Naive thymus-derived CD8-positive, alpha-beta T cell (primary cell): ENCODE measurements around the gene FOXO3. TPM values are rescaled to one million over a fixed set of nuclear protein-coding genes. Genes with fewer than 3 reads are reported as not detected.

Experiments used
- ATAC-seq, 2 donors: fragments of 150-1000 bp; cut with Tn5 transposase in 1 of 2; sonication (Bioruptor Pico), chemical (Tn5 transposase) in 1 of 2; 1 replicate in 1 of 2; 2 replicates in 1 of 2; pipeline ENCODE4 v1.10.0; 2021; ENCODE audit warnings: mild to moderate bottlenecking in 2 of 2, moderate library complexity in 2 of 2
- POLR2A ChIA-PET: fragments of 350-600 bp; sonication (Branson Sonifier 250); formaldehyde crosslinking; loops from one replicate; lab custom pipeline; 2021; ENCODE audit warnings: antibody characterized with exemption; lab: Charles Lee
- DNase-seq, 10 donors: peaks; one replicate each; pipeline versions ENCODE4 v3.0.0 to v3.0.0-alpha.2; 2020 to 2022
- H3K27ac Mint-ChIP-seq, 10 donors: one replicate each; pipeline ENCODE4 v1.8.0; 2020 to 2022; ENCODE audit warnings: mild to moderate bottlenecking in 10 of 10, mixed read lengths in 10 of 10, moderate library complexity in 4 of 10, inconsistent platforms in 1 of 10
- H3K27me3 Mint-ChIP-seq, 5 donors: one replicate each; pipeline ENCODE4 v1.8.0; 2021 to 2022; ENCODE audit warnings: mixed read lengths in 5 of 5
- H3K36me3 Mint-ChIP-seq, 3 donors: one replicate each; pipeline ENCODE4 v1.8.0; 2020 to 2022; ENCODE audit warnings: mixed read lengths in 3 of 3, mild to moderate bottlenecking in 2 of 3, inconsistent platforms in 1 of 3
- H3K4me1 Mint-ChIP-seq, 4 donors: one replicate each; pipeline ENCODE4 v1.8.0; 2021 to 2022; ENCODE audit warnings: mixed read lengths in 4 of 4
- H3K4me3 Mint-ChIP-seq, 10 donors: one replicate each; pipeline ENCODE4 v1.8.0; 2020 to 2022; ENCODE audit warnings: mild to moderate bottlenecking in 10 of 10, mixed read lengths in 10 of 10, moderate library complexity in 6 of 10, inconsistent platforms in 1 of 10
- H3K9me3 Mint-ChIP-seq, 9 donors: one replicate each; pipeline ENCODE4 v1.8.0; 2020 to 2022; ENCODE audit warnings: mixed read lengths in 9 of 9, mild to moderate bottlenecking in 3 of 9, inconsistent platforms in 1 of 9, moderate library complexity in 1 of 9
- polyA plus RNA-seq, 3 donors: library from polyadenylated mRNA; unstranded; fragments of 300-500 nt; fragmentation: Illumina TruSeq; gene quantifications; one replicate each; pipeline ENCODE4 v1.2.3, GENCODE V29; 2021
- total RNA-seq, 8 experiments: library from RNA in 2 of 8; stranded (reverse) in 2 of 8; gene quantifications; one replicate each; pipeline ENCODE4 v1.2.3 and lab custom pipeline; 2021 to 2026

FOXO3 gene
- total and polyA plus RNA-seq, 5 experiments from 2014 or later, result 14.5 to 24.4 (median 18.6) TPM

DNA sequence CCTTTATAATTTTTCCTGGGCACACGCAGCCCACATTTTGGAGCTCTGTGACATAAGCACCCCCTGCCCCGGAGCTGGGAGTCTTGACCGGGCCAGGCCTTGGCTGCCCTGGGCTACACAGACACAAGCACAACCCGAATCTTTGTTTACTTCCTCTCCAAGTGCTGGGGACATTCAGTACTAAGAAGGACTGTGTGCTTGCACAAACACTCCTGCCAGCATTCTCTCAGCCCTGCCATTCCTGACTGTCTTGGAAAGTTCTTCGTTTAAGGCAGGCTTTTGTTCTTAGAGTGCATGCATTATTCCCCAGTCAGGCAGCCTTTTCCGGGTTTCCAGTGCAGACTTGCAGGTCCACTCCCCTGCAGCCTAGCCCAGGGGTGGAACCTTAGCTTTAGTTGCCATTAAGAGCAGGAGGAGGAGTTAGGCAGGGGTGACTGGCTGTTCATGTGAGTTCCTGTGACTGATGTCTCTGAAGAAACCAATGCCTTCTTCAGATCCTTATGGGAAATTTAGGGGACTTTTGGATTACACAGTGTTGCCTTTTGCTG lies 28.6 kb downstream of the FOXO3 start:
- Mint-ChIP-seq H3K36me3 (peaks cover 0 to 5% (median 0%) of the 10 kb centered on the region in 3 donors), H3K4me1 (peaks cover 36 to 80% (median 73%) of the 10 kb centered on the region in 4 donors), H3K27me3 (no peaks in the 10 kb centered on the region), H3K9me3 (no peaks in the 10 kb centered on the region), H3K27ac (peak overlapping the region in 7 of 10 donors; percentile 7 to 68 (median 34)), H3K4me3 (peak overlapping the region in 4 of 10 donors; percentile 3 to 48 (median 30))
- DNase-seq (no peak), ATAC-seq (peak in 1 of 2 donors; percentile 19)
- POLR2A ChIA-PET, result interaction anchor here (2.1 kb wide), 1 partner anchor 31 kb away, joined by 7 read pairs; no protein-coding TSS in a partner anchor

GRCh38 chr6:108591040-108591816 lies 30.5 kb downstream of the FOXO3 start:
- no peaks in the 10 kb centered on the region for H3K27me3 Mint-ChIP-seq
- no peak overlapping the region for H3K4me3 Mint-ChIP-seq
- H3K27ac Mint-ChIP-seq, result peak overlapping the region in 3 of 10 donors; percentile 8 to 20 (median 19)
- peaks cover 0 to 5% (median 0%) of the 10 kb centered on the region in 3 donors for H3K36me3 Mint-ChIP-seq
- DNase-seq (no peak), ATAC-seq (no peak)
- POLR2A ChIA-PET, result no interaction called here
- H3K9me3 Mint-ChIP-seq, result no peaks in the 10 kb centered on the region
- H3K4me1 Mint-ChIP-seq, result peaks cover 32 to 86% (median 72%) of the 10 kb centered on the region in 4 donors

DNA sequence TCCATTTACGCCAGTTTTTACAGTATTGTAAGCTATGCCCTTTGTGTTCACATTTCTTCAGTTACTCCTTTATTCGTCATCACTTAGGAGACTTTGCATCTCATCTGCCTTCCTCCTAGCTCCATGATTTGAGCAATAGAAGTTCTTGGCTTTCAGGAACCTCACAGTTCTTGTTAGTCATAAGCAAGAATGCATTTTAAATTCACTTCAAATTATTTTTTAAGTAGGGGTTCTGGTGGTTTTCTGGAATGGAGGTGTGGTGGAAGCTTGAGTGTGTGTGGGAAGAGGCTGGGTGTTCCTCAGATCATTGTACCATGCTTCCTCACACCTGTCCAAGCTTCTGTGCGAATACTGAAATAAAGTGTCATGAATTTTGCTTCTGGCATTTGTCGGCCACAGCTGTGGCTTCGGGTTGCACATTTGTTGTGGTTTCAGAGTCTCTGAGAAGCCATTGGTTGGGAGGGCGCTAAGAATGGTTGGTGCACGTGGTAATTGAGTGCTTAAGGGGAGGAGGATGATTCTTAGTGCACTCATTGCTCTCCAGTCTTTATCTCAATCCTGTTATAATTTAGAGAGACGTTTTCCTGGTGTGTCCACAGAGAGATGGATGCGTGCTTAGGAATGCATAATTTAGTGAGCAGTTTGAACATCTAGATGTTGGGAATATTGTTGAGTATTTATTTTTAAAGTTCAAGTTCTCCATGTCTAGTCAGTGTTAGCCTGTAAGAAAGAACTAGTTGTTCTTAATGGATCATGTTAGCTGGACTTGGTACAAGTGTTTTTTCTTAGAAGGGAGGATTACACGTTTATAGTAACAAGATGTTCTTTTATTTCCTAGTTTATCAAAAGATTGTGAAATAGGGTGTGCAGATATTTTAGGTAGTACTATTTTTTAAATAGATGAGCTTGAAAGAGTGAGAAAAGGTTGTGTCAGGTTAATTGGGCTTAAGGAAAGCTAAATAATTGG lies 31.9 kb downstream of the FOXO3 start:
- Mint-ChIP-seq H3K27ac (peak overlapping the region in 8 of 10 donors; percentile 6 to 54 (median 36)), H3K9me3 (no peaks in the 10 kb centered on the region), H3K27me3 (no peaks in the 10 kb centered on the region), H3K4me1 (peaks cover 25 to 88% (median 65%) of the 10 kb centered on the region in 4 donors), H3K4me3 (peak overlapping the region in 9 of 10 donors; percentile 9 to 65 (median 52)), H3K36me3 (peaks cover 0 to 5% (median 0%) of the 10 kb centered on the region in 3 donors)
- POLR2A ChIA-PET, result interaction anchor here (0.6 to 0.7 kb wide), 3 partner anchors 12 to 187 kb away, joined by 3 to 4 read pairs (median 3); no protein-coding TSS in a partner anchor
- peak; percentile 94 to 98 for ATAC-seq
- peak in 9 of 10 donors; percentile 21 to 70 (median 54) for DNase-seq

- Mint-ChIP-seq H3K9me3 (no peaks in the 10 kb centered on the region), H3K36me3 (peaks cover 0 to 7% (median 0%) of the 10 kb centered on the region in 3 donors), H3K4me1 (peaks cover 22 to 82% (median 59%) of the 10 kb centered on the region in 4 donors), H3K27me3 (no peaks in the 10 kb centered on the region), H3K4me3 (no peak overlapping the region), H3K27ac (no peak overlapping the region)
- POLR2A ChIA-PET, result no interaction called here
- DNase-seq, result no peak
- no peak for ATAC-seq
These were observed 33.4 kb downstream of the FOXO3 start for GRCh38 chr6:108594151-108594550.

DNA sequence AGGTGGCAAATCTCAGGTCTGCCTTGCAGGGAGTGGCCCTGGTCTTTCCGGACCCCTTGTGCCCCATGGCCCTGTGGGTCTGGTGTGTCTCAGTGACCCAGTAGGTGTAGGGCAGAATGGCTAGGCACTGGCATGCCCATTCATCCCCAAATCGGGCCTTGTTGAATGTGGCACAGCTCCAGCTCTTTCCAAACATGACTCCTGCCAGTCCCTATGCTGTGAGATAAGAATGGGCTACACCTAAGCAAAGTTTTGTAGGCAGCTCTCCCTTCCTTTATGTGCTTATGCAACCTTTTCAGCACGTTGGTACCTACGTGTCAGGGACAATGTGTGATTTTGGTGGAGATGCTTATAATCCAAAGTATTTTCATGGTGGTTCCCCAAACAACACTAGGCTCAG lies 33.9 kb downstream of the FOXO3 start:
- Mint-ChIP-seq H3K4me3 (no peak overlapping the region), H3K27ac (no peak overlapping the region), H3K27me3 (no peaks in the 10 kb centered on the region), H3K36me3 (peaks cover 0 to 7% (median 0%) of the 10 kb centered on the region in 3 donors), H3K4me1 (peaks cover 22 to 80% (median 57%) of the 10 kb centered on the region in 4 donors), H3K9me3 (no peaks in the 10 kb centered on the region)
- POLR2A ChIA-PET, result no interaction called here
- no peak for DNase-seq
- ATAC-seq, result no peak

DNA sequence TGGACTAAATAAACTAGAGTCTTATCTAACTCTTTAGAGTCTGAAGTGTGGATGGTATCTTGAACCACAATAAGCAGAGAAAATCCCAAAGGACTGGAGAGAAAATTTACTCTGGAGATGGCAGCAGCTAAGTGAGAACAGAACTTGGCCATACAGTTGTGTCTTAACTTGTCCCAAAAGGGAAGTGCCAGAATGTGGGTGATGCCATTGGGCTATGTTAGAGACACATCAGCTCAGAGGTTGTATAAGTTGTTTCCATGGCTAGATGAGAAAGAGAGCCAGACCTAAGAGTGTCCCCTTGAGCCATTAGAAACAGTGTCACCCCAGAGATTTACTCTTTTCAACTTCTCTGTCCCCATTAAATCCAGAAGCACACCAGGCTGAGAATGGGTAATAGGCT lies 36.2 kb downstream of the FOXO3 start:
- H3K27me3 Mint-ChIP-seq, result no peaks in the 10 kb centered on the region
- H3K27ac Mint-ChIP-seq, result no peak overlapping the region
- H3K9me3 Mint-ChIP-seq, result no peaks in the 10 kb centered on the region
- ATAC-seq, result no peak
- peaks cover 0 to 3% (median 1%) of the 10 kb centered on the region in 3 donors for H3K36me3 Mint-ChIP-seq
- POLR2A ChIA-PET, result interaction anchor here (0.6 kb wide), 1 partner anchor 27 kb away, joined by 7 read pairs; no protein-coding TSS in a partner anchor
- DNase-seq, result no peak
- peaks cover 17 to 63% (median 45%) of the 10 kb centered on the region in 4 donors for H3K4me1 Mint-ChIP-seq
- no peak overlapping the region for H3K4me3 Mint-ChIP-seq

DNA sequence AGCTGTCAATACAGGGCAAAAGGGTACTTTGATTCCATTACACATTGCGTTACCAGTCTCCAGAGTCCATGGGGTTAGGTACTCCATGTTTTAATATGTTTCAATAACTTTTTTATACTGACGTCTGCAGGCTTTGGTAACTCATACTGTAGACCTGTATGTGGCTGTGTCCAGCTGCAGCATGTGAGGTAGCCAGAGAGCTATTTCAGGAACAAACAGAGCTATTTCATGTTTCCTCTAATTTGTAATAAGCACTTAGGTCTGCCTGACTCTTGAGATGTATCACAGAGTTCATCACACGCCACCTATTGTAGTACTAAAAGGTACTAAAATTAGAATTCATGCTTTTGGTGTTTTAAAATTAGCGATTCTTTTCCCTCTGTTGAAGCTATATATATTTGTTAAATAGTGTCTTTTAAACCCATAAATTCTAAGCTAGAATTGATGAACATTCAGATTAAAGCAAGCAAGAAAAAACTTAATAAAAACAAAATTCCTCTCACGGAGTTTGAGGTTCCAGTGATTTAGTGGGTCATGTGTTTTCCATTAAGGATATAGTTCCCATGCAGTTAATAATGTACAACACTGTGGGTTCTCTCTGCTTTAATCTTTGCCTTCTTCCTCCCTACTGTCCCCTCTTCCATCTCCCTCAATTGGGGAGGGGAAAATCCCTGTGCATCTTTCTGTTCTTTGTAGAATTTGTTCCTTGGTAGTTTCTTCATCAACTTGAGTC lies 37.0 kb downstream of the FOXO3 start:
- H3K4me3 Mint-ChIP-seq, result no peak overlapping the region
- DNase-seq (no peak), ATAC-seq (no peak)
- H3K36me3 Mint-ChIP-seq, result peaks cover 0 to 3% (median 1%) of the 10 kb centered on the region in 3 donors
- POLR2A ChIA-PET, result interaction anchor here (0.5 to 0.6 kb wide), 2 partner anchors 28 to 41 kb away, joined by 3 to 7 read pairs; no protein-coding TSS in a partner anchor
- H3K4me1 Mint-ChIP-seq, result peaks cover 15 to 61% (median 42%) of the 10 kb centered on the region in 4 donors
- H3K27me3 Mint-ChIP-seq, result no peaks in the 10 kb centered on the region
- no peaks in the 10 kb centered on the region for H3K9me3 Mint-ChIP-seq
- no peak overlapping the region for H3K27ac Mint-ChIP-seq

DNA sequence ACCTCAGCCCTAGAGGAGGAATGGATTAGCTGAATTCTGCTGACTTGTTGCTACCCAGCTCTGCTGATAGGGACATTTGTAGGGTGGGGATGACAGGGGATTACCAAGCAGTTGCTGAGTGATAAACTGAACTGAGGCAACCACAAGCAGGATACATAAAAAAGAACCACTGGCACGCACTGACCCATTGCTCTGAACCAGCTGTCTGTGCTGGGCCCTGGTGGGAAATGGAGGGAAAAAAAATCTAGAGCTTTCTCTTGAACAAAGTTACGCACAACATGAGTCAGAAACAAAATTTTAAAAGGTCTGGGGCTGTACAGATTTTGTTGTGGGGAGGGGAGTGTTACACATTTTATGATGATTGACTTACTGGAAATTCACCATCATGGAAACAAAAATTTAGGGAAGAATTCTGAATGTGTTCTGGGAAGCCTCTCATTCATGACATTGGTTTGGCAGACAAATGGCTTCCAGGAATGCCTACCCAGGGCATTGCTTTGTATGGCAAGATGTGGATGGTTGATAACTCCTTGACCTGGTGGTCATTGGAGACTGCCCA lies 37.7 kb downstream of the FOXO3 start:
- H3K4me1 Mint-ChIP-seq, result peaks cover 12 to 57% (median 38%) of the 10 kb centered on the region in 4 donors

DNA sequence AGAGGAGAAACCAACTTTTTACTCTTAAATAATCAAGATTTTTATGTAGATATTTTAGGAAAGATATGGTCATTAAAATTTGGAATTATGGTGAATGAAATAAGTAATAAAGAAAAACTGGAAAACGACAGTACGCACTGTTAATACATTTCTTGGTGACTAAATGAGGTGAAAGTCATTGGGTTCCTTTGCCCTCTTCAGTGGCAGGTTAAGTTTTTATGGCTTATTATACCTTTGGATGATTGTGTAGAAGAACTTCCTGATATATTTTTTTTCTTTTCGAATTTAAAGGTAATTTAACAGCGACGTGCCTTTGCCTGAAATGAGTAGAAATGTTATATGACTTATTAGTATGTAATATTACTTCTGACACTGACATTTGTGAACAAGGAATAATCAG lies 43.4 kb downstream of the FOXO3 start:
- no peak for DNase-seq
- no peak overlapping the region for H3K27ac Mint-ChIP-seq
- POLR2A ChIA-PET, result interaction anchor here (0.7 kb wide), 1 partner anchor 46 kb away, joined by 3 read pairs; no protein-coding TSS in a partner anchor
- peaks cover 15 to 53% (median 43%) of the 10 kb centered on the region in 4 donors for H3K4me1 Mint-ChIP-seq
- H3K27me3 Mint-ChIP-seq, result no peaks in the 10 kb centered on the region
- no peak for ATAC-seq
- no peak overlapping the region for H3K4me3 Mint-ChIP-seq
- no peaks in the 10 kb centered on the region for H3K9me3 Mint-ChIP-seq
- peaks cover 0 to 2% (median 1%) of the 10 kb centered on the region in 3 donors for H3K36me3 Mint-ChIP-seq

More for the DNA sequence above, 37.7 kb downstream of the FOXO3 start:
- POLR2A ChIA-PET, result interaction anchor here (0.5 kb wide), 1 partner anchor 42 kb away, joined by 3 read pairs; no protein-coding TSS in a partner anchor
- ATAC-seq, result no peak
- DNase-seq, result no peak
- Mint-ChIP-seq H3K27me3 (no peaks in the 10 kb centered on the region), H3K9me3 (no peaks in the 10 kb centered on the region), H3K36me3 (peaks cover 0 to 3% (median 1%) of the 10 kb centered on the region in 3 donors), H3K27ac (no peak overlapping the region), H3K4me3 (no peak overlapping the region)

DNA sequence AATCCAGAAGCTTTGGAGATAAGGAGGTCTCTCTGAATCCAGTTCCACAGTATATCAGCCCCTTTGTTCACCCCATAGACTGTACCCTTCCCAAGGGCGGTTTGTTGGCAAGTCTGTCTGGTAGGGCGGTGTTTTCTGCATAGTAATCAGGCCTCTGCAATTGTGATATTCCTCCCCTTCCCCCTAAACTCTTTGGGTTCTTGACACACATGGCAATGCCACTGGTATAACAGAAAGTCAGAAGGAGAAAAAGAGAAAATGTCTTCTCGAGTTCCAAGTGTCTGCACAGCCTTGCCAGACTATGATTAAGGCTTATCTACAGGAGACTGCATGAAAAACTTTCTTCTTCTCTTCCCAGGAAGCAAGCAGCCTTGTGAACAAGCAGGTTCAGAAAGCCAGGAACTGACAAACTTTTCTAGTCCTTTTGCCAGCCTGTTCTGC lies 45.6 kb downstream of the FOXO3 start:
- POLR2A ChIA-PET, result interaction anchor here (0.6 kb wide), 1 partner anchor 10 kb away, joined by 7 read pairs; no protein-coding TSS in a partner anchor
- H3K4me1 Mint-ChIP-seq, result peaks cover 20 to 62% (median 48%) of the 10 kb centered on the region in 4 donors
- H3K27me3 Mint-ChIP-seq, result no peaks in the 10 kb centered on the region
- H3K9me3 Mint-ChIP-seq, result no peaks in the 10 kb centered on the region
- H3K36me3 Mint-ChIP-seq, result peaks cover 0 to 2% (median 1%) of the 10 kb centered on the region in 3 donors
- no peak overlapping the region for H3K4me3 Mint-ChIP-seq
- DNase-seq (no peak), ATAC-seq (no peak)
- no peak overlapping the region for H3K27ac Mint-ChIP-seq
